ENCODE results near the gene ZNF619. TPM values are rescaled to one million over a fixed set of nuclear protein-coding genes. Genes with fewer than 3 reads are reported as not detected.
A peak's percentile ranks its signal among the peaks of the same experiment; 100 is the strongest.

The ZNF619 gene
- total and polyA plus RNA-seq, 2 of the 13 experiments (the other 11 are each of a cell fraction or from before 2014, with no cell fraction given): 0.83 to 5.2 TPM

GRCh38 chr3:40452876-40453730 is 23.8 kb upstream of the ZNF619 start (continued):
- TF ChIP-seq, protein P1, sequence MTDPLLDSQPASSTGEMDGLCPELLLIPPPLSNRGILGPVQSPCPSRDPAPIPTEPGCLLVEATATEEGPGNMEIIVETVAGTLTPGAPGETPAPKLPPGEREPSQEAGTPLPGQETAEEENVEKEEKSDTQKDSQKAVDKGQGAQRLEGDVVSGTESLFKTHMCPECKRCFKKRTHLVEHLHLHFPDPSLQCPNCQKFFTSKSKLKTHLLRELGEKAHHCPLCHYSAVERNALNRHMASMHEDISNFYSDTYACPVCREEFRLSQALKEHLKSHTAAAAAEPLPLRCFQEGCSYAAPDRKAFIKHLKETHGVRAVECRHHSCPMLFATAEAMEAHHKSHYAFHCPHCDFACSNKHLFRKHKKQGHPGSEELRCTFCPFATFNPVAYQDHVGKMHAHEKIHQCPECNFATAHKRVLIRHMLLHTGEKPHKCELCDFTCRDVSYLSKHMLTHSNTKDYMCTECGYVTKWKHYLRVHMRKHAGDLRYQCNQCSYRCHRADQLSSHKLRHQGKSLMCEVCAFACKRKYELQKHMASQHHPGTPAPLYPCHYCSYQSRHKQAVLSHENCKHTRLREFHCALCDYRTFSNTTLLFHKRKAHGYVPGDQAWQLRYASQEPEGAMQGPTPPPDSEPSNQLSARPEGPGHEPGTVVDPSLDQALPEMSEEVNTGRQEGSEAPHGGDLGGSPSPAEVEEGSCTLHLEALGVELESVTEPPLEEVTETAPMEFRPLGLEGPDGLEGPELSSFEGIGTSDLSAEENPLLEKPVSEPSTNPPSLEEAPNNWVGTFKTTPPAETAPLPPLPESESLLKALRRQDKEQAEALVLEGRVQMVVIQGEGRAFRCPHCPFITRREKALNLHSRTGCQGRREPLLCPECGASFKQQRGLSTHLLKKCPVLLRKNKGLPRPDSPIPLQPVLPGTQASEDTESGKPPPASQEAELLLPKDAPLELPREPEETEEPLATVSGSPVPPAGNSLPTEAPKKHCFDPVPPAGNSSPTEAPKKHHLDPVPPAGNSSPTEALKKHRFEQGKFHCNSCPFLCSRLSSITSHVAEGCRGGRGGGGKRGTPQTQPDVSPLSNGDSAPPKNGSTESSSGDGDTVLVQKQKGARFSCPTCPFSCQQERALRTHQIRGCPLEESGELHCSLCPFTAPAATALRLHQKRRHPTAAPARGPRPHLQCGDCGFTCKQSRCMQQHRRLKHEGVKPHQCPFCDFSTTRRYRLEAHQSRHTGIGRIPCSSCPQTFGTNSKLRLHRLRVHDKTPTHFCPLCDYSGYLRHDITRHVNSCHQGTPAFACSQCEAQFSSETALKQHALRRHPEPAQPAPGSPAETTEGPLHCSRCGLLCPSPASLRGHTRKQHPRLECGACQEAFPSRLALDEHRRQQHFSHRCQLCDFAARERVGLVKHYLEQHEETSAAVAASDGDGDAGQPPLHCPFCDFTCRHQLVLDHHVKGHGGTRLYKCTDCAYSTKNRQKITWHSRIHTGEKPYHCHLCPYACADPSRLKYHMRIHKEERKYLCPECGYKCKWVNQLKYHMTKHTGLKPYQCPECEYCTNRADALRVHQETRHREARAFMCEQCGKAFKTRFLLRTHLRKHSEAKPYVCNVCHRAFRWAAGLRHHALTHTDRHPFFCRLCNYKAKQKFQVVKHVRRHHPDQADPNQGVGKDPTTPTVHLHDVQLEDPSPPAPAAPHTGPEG (CRISPR knock-in tag; IDR thresholded peaks at IDR 0.05): 0 out of 2 replicates have a peak, but pooled peaks have one; percentile 33
- TF ChIP-seq ZNF205 (CRISPR knock-in tag; IDR thresholded peaks at IDR 0.05): 0 out of 2 replicates have a peak, but pooled peaks have one; percentile 36
- TF ChIP-seq MEIS1 (CRISPR knock-in tag; IDR thresholded peaks at IDR 0.05; ENCODE audit: borderline replicate concordance): peak; percentile 79; the same call in 1 of the 2 replicates
- no peak for TF ChIP-seq ZNF576 (CRISPR knock-in tag; IDR thresholded peaks at IDR 0.05)
- peak; percentile 99 for TF ChIP-seq YY1 (IDR thresholded peaks at IDR 0.05; ENCODE audit: insufficient read depth, insufficient replicate concordance, low read depth, low read length)
- no peak for TF ChIP-seq HNF4G (IDR thresholded peaks at IDR 0.05; ENCODE audit: borderline replicate concordance, low read depth, low read length)
- peak; percentile 33 for TF ChIP-seq HNF4G (CRISPR knock-in tag; IDR thresholded peaks at IDR 0.05; ENCODE audit: borderline replicate concordance, low read depth)
- TF ChIP-seq ZNF552 (CRISPR knock-in tag; IDR thresholded peaks at IDR 0.05; ENCODE audit: borderline replicate concordance): no peak; the same call in 1 of the 2 replicates
- TF ChIP-seq ZNF281 (CRISPR knock-in tag; IDR thresholded peaks at IDR 0.05; ENCODE audit: borderline replicate concordance): 0 out of 2 replicates have a peak, but pooled peaks have one; percentile 14
- TF ChIP-seq POGZ (CRISPR knock-in tag; IDR thresholded peaks at IDR 0.05): peak; percentile 89
- no peak for TF ChIP-seq AGO1 (IDR thresholded peaks at IDR 0.05; ENCODE audit: low read depth, low read length, poor library complexity, severe bottlenecking)
- no peak for TF ChIP-seq MTF2 (CRISPR knock-in tag; IDR thresholded peaks at IDR 0.05; ENCODE audit: borderline replicate concordance)
- TF ChIP-seq, protein P2, sequence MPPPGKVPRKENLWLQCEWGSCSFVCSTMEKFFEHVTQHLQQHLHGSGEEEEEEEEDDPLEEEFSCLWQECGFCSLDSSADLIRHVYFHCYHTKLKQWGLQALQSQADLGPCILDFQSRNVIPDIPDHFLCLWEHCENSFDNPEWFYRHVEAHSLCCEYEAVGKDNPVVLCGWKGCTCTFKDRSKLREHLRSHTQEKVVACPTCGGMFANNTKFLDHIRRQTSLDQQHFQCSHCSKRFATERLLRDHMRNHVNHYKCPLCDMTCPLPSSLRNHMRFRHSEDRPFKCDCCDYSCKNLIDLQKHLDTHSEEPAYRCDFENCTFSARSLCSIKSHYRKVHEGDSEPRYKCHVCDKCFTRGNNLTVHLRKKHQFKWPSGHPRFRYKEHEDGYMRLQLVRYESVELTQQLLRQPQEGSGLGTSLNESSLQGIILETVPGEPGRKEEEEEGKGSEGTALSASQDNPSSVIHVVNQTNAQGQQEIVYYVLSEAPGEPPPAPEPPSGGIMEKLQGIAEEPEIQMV (CRISPR knock-in tag; IDR thresholded peaks at IDR 0.05; ENCODE audit: low read depth): peak; percentile 64; the same call in 1 of the 2 replicates
- peak; percentile 88; the same call in 1 of the 2 replicates for TF ChIP-seq ZNF607 (CRISPR knock-in tag; IDR thresholded peaks at IDR 0.05; ENCODE audit: borderline replicate concordance)

Data from HepG2 (cell line).